Neural progenitor cell (in vitro differentiated cells): ENCODE data around the gene KRTAP10-6. TPM values are rescaled to one million over a fixed set of nuclear protein-coding genes. Genes with fewer than 3 reads are reported as not detected.
"Not testable (repeated sequence)": the region's sequence is repeated elsewhere in the genome, so short reads cannot be mapped to it uniquely, and the experiment has no call there.

Experiments used
- DNase-seq: peaks from one replicate; pipeline ENCODE4 v3.0.0-alpha.2; 2016; ENCODE audit warnings: low spot score
- H2AFZ ChIP-seq: fragments of 200-600 bp; sonication (generic); replicated peaks from 2 replicates; pipeline ENCODE4 v1.6.1; 2016; ENCODE audit warnings: antibody characterized with exemption
- H3F3A ChIP-seq: fragments of 200-600 bp; sonication (generic); 2 replicates; pipeline ENCODE4 v1.6.1; 2016; ENCODE audit warnings: antibody characterized with exemption, low read depth
- H3K27ac ChIP-seq: fragments of 200-600 bp; sonication (generic); 2 replicates; pipeline ENCODE4 v1.5.1; 2016; ENCODE audit warnings: mild to moderate bottlenecking
- H3K27me3 ChIP-seq: fragments of 200-600 bp; sonication (generic); 2 replicates; pipeline ENCODE4 v1.6.1; 2016; ENCODE audit warnings: mild to moderate bottlenecking, moderate library complexity
- H3K36me3 ChIP-seq: fragments of 200-600 bp; sonication (generic); 2 replicates; pipeline ENCODE4 v1.5.1; 2016
- H3K4me1 ChIP-seq: fragments of 200-600 bp; sonication (generic); 2 replicates; pipeline ENCODE4 v1.6.1; 2016; ENCODE audit warnings: mixed run types
- H3K4me2 ChIP-seq: fragments of 200-600 bp; sonication (generic); 2 replicates; pipeline ENCODE4 v1.6.1; 2016
- H3K4me3 ChIP-seq: fragments of 200-600 bp; sonication (generic); 2 replicates; pipeline ENCODE4 v1.5.1; 2016
- H3K79me2 ChIP-seq: fragments of 200-600 bp; sonication (generic); 2 replicates; pipeline ENCODE4 v1.6.1; 2016; ENCODE audit warnings: low read depth
- H3K9ac ChIP-seq: fragments of 200-600 bp; sonication (generic); 2 replicates; pipeline ENCODE4 v1.6.1; 2016
- H3K9me3 ChIP-seq: fragments of 200-600 bp; sonication (generic); 2 replicates; pipeline ENCODE4 v1.5.1; 2016; ENCODE audit warnings: low read depth
- H4K20me1 ChIP-seq: fragments of 200-600 bp; sonication (generic); 2 replicates; pipeline ENCODE4 v1.6.1; 2016; ENCODE audit warnings: low read depth
- H3K27ac Mint-ChIP-seq: 3 replicates; pipeline ENCODE4 v1.8.0; 2021; ENCODE audit warnings: mixed read lengths
- H3K27me3 Mint-ChIP-seq: 2 replicates; pipeline ENCODE4 v1.8.0; 2022; ENCODE audit warnings: low read depth, mild to moderate bottlenecking, inconsistent platforms, moderate library complexity, mixed read lengths; ENCODE audit not compliant: insufficient read depth
- H3K36me3 Mint-ChIP-seq: 3 replicates; pipeline ENCODE4 v1.8.0; 2021; ENCODE audit warnings: mixed read lengths
- H3K4me1 Mint-ChIP-seq: 3 replicates; pipeline ENCODE4 v1.8.0; 2021; ENCODE audit warnings: mixed read lengths
- H3K4me3 Mint-ChIP-seq: 3 replicates; pipeline ENCODE4 v1.8.0; 2021; ENCODE audit warnings: mild to moderate bottlenecking, moderate library complexity, mixed read lengths
- H3K9me3 Mint-ChIP-seq: 3 replicates; pipeline ENCODE4 v1.8.0; 2020; ENCODE audit warnings: mixed read lengths
- CTCF ChIP-seq: fragments of 200-600 bp; sonication (generic); IDR thresholded peaks from 2 replicates; pipeline ENCODE4 v1.5.1; 2017; ENCODE audit warnings: antibody characterized with exemption, mild to moderate bottlenecking
- EZH2 ChIP-seq: fragments of 200-600 bp; sonication (generic); IDR thresholded peaks from 2 replicates; pipeline ENCODE4 v1.6.1; 2017; ENCODE audit warnings: antibody characterized with exemption, mild to moderate bottlenecking, moderate library complexity
- EZH2phosphoT487 ChIP-seq: fragments of 200-600 bp; sonication (generic); IDR thresholded peaks from 2 replicates; pipeline ENCODE4 v1.6.1; 2017; ENCODE audit warnings: antibody characterized with exemption
- total RNA-seq: library from RNA; depleted of rRNA; stranded (reverse); fragments of >200 nt; gene quantifications from 2 replicates; pipeline ENCODE4 v1.2.3, GENCODE V29; 2015; ENCODE audit warnings: low replicate concordance

Gene KRTAP10-6
- total RNA-seq, 1 donor from 2014 or later: not detected

DNA sequence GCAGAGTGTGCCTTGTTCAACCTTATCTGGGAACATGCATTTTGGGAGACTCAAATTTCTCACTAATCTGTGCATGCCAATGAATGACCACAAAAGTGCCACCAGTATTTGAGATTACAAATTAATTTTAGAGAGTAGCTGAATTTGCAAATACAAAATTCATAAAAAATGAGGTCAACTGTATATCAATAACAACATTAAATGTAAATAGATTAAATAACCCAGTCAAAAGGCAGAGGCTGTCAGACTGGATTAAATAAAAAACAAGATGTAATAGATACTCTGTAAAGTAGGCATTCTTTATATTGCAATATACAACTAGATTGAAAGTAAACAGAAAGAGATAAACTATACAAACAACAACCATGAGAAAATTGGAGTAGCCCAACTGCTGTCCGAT, 28.2 kb downstream of the KRTAP10-6 start:
- Histone ChIP-seq H3K9me3 (no peaks in the 10 kb centered on the region), H3K4me1 (no peaks in the 10 kb centered on the region), H3K4me3 (no peak overlapping the region), H3K79me2 (no peaks in the 10 kb centered on the region), H4K20me1 (no peaks in the 10 kb centered on the region), H3K9ac (no peak overlapping the region), H3K4me2 (no peak overlapping the region), H3F3A (no peaks in the 10 kb centered on the region), H2AFZ (no peak overlapping the region), H3K27me3 (no peaks in the 10 kb centered on the region), H3K27ac (no peak overlapping the region), H3K36me3 (no peaks in the 10 kb centered on the region)
- Mint-ChIP-seq H3K4me1 (no peaks in the 10 kb centered on the region), H3K27me3 (peaks cover 2% of the 10 kb centered on the region), H3K9me3 (peaks cover 4% of the 10 kb centered on the region), H3K27ac (no peak overlapping the region), H3K4me3 (no peak overlapping the region), H3K36me3 (no peaks in the 10 kb centered on the region)
- TF ChIP-seq EZH2 (no peak), CTCF (no peak), EZH2phosphoT487 (no peak)
- no peak for DNase-seq

DNA sequence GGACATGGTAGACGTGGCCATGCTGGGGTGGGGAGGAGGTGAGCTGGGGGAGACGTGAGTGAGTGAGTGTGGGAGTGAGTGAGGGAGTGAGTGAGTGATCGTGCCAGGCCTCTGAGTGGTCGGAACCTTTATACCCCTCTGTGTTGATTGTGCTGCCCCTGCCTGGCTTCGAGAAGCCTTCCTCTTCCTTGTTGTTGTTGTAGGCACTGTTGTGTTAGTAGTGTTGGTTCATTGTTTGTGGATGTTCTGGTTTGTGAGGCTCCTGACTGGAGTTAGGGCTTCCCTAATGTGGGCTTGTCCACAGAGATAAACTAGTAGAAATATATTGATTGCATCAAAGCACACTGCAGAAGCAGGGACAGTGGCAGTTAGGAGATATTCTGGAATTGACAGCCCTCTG, 33.6 kb downstream of the KRTAP10-6 start, which contains the start of gene KRTAP10-3:
KRTAP10-3 (minus strand) TSS at position 101 of the 400 bp plus-strand sequence; CDS start at position 21, 80 bp downstream.
- no peak within 1 kb of the TSS for H3K27ac Mint-ChIP-seq
- H3K36me3 Mint-ChIP-seq: no peaks in the 10 kb centered on the region
- peaks cover 4% of the 10 kb centered on the region for H3K9me3 Mint-ChIP-seq
- Histone ChIP-seq H3K4me2 (no peak within 1 kb of the TSS), H3K79me2 (no peaks in the 10 kb centered on the region), H3F3A (no peaks in the 10 kb centered on the region), H3K9ac (no peak within 1 kb of the TSS), H3K27me3 (no peaks in the 10 kb centered on the region), H3K4me3 (no peak within 1 kb of the TSS), H3K4me1 (no peaks in the 10 kb centered on the region), H3K36me3 (no peaks in the 10 kb centered on the region), H3K9me3 (no peaks in the 10 kb centered on the region), H2AFZ (no peak within 1 kb of the TSS), H3K27ac (no peak within 1 kb of the TSS), H4K20me1 (no peaks in the 10 kb centered on the region)
- H3K4me1 Mint-ChIP-seq: peaks cover 11% of the 10 kb centered on the region
- no peak for TF ChIP-seq EZH2phosphoT487
- TF ChIP-seq EZH2: no peak
- no peak for TF ChIP-seq CTCF
- no peak within 1 kb of the TSS for H3K4me3 Mint-ChIP-seq
- no peak for DNase-seq
- H3K27me3 Mint-ChIP-seq: peaks cover 7% of the 10 kb centered on the region

- H3K27me3 ChIP-seq, H3K9me3 Mint-ChIP-seq, H3K4me2 ChIP-seq, H3K27ac Mint-ChIP-seq, H3K4me1 ChIP-seq, H3K9me3 ChIP-seq, H3K4me3 Mint-ChIP-seq, H3F3A ChIP-seq, H3K79me2 ChIP-seq, H3K4me3 ChIP-seq, H3K36me3 Mint-ChIP-seq, DNase-seq, H3K9ac ChIP-seq, H4K20me1 ChIP-seq, H3K27ac ChIP-seq, H3K36me3 ChIP-seq, H3K27me3 Mint-ChIP-seq, H2AFZ ChIP-seq: not testable (repeated sequence)
- H3K4me1 Mint-ChIP-seq: peaks cover 11% of the 10 kb centered on the region
Measured at GRCh38 chr21:44558329-44558675, 34.0 kb downstream of the KRTAP10-6 start.

GRCh38 chr21:44557491-44558328, 34.6 kb downstream of the KRTAP10-6 start:
- Histone ChIP-seq H3K9ac (no peak overlapping the region), H3K4me2 (no peak overlapping the region), H3K27me3 (no peaks in the 10 kb centered on the region), H3K27ac (no peak overlapping the region), H3K9me3 (no peaks in the 10 kb centered on the region), H3K4me3 (no peak overlapping the region), H4K20me1 (no peaks in the 10 kb centered on the region), H3K4me1 (no peaks in the 10 kb centered on the region), H3F3A (no peaks in the 10 kb centered on the region), H3K79me2 (no peaks in the 10 kb centered on the region), H2AFZ (no peak overlapping the region), H3K36me3 (no peaks in the 10 kb centered on the region)
- no peak overlapping the region for H3K4me3 Mint-ChIP-seq
- H3K27me3 Mint-ChIP-seq: peaks cover 7% of the 10 kb centered on the region
- H3K27ac Mint-ChIP-seq: no peak overlapping the region
- no peaks in the 10 kb centered on the region for H3K36me3 Mint-ChIP-seq
- no peak for DNase-seq
- H3K4me1 Mint-ChIP-seq: peaks cover 13% of the 10 kb centered on the region
- no peak for TF ChIP-seq EZH2
- TF ChIP-seq CTCF: no peak
- no peak for TF ChIP-seq EZH2phosphoT487
- peaks cover 4% of the 10 kb centered on the region for H3K9me3 Mint-ChIP-seq
